ENCODE data around the gene ASCL1.

GRCh38 chr12:102962532-102962931 lies 5.1 kb downstream of the ASCL1 start:
- TF ChIP-seq TAF1 (IDR thresholded peaks at IDR 0.05; ENCODE audit: low read depth) (no peak), MAX (IDR thresholded peaks at IDR 0.05) (no peak), TCF12 (IDR thresholded peaks at IDR 0.05; ENCODE audit: low read depth) (no peak), NFIC (IDR thresholded peaks at IDR 0.05) (no peak), EGR1 (IDR thresholded peaks at IDR 0.05) (no peak), EP300 (IDR thresholded peaks at IDR 0.05; ENCODE audit: borderline replicate concordance) (no peak), YY1 (IDR thresholded peaks at IDR 0.05; ENCODE audit: low read depth) (no peak)
